CD4-positive, alpha-beta T cell treated with Interleukin-1 beta for 1 hour (primary cell): ENCODE measurements around the gene G3BP2.
"Not testable (repeated sequence)": the region's sequence is repeated elsewhere in the genome, so short reads cannot be mapped to it uniquely, and the experiment has no call there.

ENCODE experiments used
- DNase-seq, 2 donors: peaks; one replicate each; pipeline ENCODE4 v3.0.0-alpha.2; 2020 to 2022

Gene G3BP2

GRCh38 chr4:75683482-75684155, 10.4 kb upstream of the G3BP2 start:
- no peak for DNase-seq

GRCh38 chr4:75679876-75680575, 6.8 kb upstream of the G3BP2 start:
- DNase-seq: no peak

- no peak for DNase-seq
These were observed 5.8 kb upstream of the G3BP2 start for GRCh38 chr4:75678965-75679364.

- no peak for DNase-seq
These were observed 5.3 kb upstream of the G3BP2 start for GRCh38 chr4:75678473-75678872.

- no peak for DNase-seq
These were observed 1.9 kb upstream of the G3BP2 start for GRCh38 chr4:75675004-75675531.

GRCh38 chr4:75673959-75674328, 733 bp upstream of the G3BP2 start:
- no peak for DNase-seq

- DNase-seq: peak; percentile 81 to 82
These were observed 667 bp downstream of the G3BP2 start for GRCh38 chr4:75672461-75673026.

GRCh38 chr4:75671802-75672421, 1.3 kb downstream of the G3BP2 start:
- DNase-seq: no peak

GRCh38 chr4:75668596-75668995, 4.6 kb downstream of the G3BP2 start:
- DNase-seq: no peak

GRCh38 chr4:75667636-75668035, 5.6 kb downstream of the G3BP2 start:
- DNase-seq: not testable (repeated sequence)

- DNase-seq: no peak
These were observed 6.9 kb downstream of the G3BP2 start for GRCh38 chr4:75666299-75666698.

- DNase-seq: not testable (repeated sequence)
These were observed 8.6 kb downstream of the G3BP2 start for GRCh38 chr4:75664604-75665003.

- no peak for DNase-seq
These were observed 10.6 kb downstream of the G3BP2 start for GRCh38 chr4:75662626-75663025.

GRCh38 chr4:75660491-75660890, 12.7 kb downstream of the G3BP2 start:
- no peak for DNase-seq

- no peak for DNase-seq
These were observed 13.6 kb downstream of the G3BP2 start for GRCh38 chr4:75659512-75660031.

- DNase-seq: no peak
These were observed 14.3 kb downstream of the G3BP2 start for GRCh38 chr4:75658876-75659275.

- peak in 1 of 2 donors; percentile 57 for DNase-seq
These were observed 17.6 kb downstream of the G3BP2 start for GRCh38 chr4:75655562-75655961.

- DNase-seq: peak in 1 of 2 donors; percentile 48
These were observed 18.3 kb downstream of the G3BP2 start for GRCh38 chr4:75654905-75655304.

GRCh38 chr4:75653845-75654503, 19.2 kb downstream of the G3BP2 start:
- no peak for DNase-seq

GRCh38 chr4:75644095-75644494, 29.1 kb downstream of the G3BP2 start:
- no peak for DNase-seq

GRCh38 chr4:75643651-75644050, 29.6 kb downstream of the G3BP2 start:
- DNase-seq: no peak

- no peak for DNase-seq
These were observed 34.0 kb downstream of the G3BP2 start for GRCh38 chr4:75639124-75639695.
